Ectodermal cell (in vitro differentiated cells): ENCODE data around the gene LSG1.
"Not testable (repeated sequence)": the region's sequence is repeated elsewhere in the genome, so short reads cannot be mapped to it uniquely, and the experiment has no call there.

Experiments used
- H3K27ac ChIP-seq: 2 replicates; pipeline ENCODE4 v1.7.0; 2013; ENCODE audit warnings: mild to moderate bottlenecking, low read depth, low read length; ENCODE audit not compliant: insufficient read depth, poor library complexity, severe bottlenecking
- H3K27me3 ChIP-seq: 2 replicates; pipeline ENCODE4 v1.7.0; 2013; ENCODE audit warnings: mild to moderate bottlenecking, low read length; ENCODE audit not compliant: insufficient read depth, control insufficient read depth, poor library complexity, severe bottlenecking
- H3K36me3 ChIP-seq: one replicate; pipeline ENCODE4 v1.7.0; 2013; ENCODE audit warnings: low read length; ENCODE audit not compliant: control insufficient read depth, insufficient read depth
- H3K4me1 ChIP-seq: one replicate; pipeline ENCODE4 v1.7.0; 2013; ENCODE audit warnings: low read length; ENCODE audit not compliant: control insufficient read depth, insufficient read depth
- H3K4me3 ChIP-seq: 2 replicates; pipeline ENCODE4 v1.7.0; 2013; ENCODE audit warnings: low read depth, low read length, control low read depth; ENCODE audit not compliant: insufficient read depth
- H3K9me3 ChIP-seq: 2 replicates; pipeline ENCODE4 v1.7.0; 2013; ENCODE audit warnings: mild to moderate bottlenecking, low read length, moderate library complexity; ENCODE audit not compliant: control insufficient read depth
- WGBS, 2 experiments: methylation state at CpG; one replicate each; pipeline ENCODE4 v1.1.7; 2013; ENCODE audit warnings: missing lambda C conversion rate in 2 of 2; 5-methylcytosine and 5-hydroxymethylcytosine counted together

The LSG1 gene

GRCh38 chr3:194606163-194606562 lies 65.8 kb downstream of the LSG1 start:
- 81 to 82% methylated on average over 8 of the region's 8 CpGs for WGBS, 2 experiments
- no peaks in the 10 kb centered on the region for H3K36me3 ChIP-seq
- no peaks in the 10 kb centered on the region for H3K4me1 ChIP-seq
- H3K4me3 ChIP-seq, result no peak overlapping the region
- H3K27me3 ChIP-seq, result no peaks in the 10 kb centered on the region
- H3K9me3 ChIP-seq, result no peaks in the 10 kb centered on the region
- H3K27ac ChIP-seq, result no peak overlapping the region

DNA sequence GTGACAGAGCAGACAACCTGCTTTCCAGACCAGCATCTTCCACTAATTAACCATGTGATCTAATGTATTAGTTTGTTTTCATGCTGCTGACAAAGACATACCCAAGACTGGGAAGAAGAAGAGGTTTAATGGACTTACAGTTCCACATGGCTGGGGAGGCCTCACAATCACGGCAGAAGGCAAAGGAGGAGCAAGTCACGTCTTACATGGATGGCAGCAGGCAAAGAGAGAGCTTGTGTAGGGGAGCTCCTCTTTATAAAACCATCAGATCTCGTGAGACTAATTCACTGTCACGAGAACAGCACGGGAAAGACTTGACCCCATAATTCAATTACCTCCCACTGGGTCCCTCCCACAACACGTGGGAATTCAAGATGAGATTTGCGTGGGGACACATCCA lies 66.7 kb downstream of the LSG1 start:
- H3K4me1 ChIP-seq, H3K4me3 ChIP-seq, H3K27ac ChIP-seq, H3K9me3 ChIP-seq, H3K27me3 ChIP-seq, H3K36me3 ChIP-seq: not testable (repeated sequence)
- WGBS, 2 experiments, result 91 to 94% methylated on average over 7 of the region's 7 CpGs

DNA sequence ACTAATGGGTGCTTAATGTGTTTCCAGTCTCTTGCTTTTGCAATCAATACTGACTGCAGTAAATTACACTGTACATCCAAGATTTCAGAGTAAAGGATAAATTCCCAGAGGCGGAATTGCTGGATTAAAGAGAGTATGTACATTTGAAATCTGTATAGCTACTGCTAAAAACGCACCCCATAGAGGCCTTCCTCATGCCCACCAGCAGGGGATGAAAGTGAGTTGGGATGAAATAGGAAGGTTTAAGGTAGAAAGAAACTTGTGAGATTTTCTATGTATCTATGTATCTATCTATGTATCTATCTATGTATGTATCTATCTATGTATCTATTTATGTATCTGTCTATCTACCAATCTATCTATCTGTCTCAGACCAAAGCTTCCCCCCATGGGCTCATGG lies 67.2 kb downstream of the LSG1 start:
- Histone ChIP-seq H3K27me3 (no peaks in the 10 kb centered on the region), H3K4me1 (no peaks in the 10 kb centered on the region), H3K4me3 (no peak overlapping the region), H3K27ac (no peak overlapping the region), H3K9me3 (no peaks in the 10 kb centered on the region), H3K36me3 (no peaks in the 10 kb centered on the region)
- 85 to 96% methylated on average over 2 of the region's 2 CpGs for WGBS, 2 experiments

GRCh38 chr3:194604126-194604525 lies 67.9 kb downstream of the LSG1 start:
- WGBS, 2 experiments, result 92 to 94% methylated on average over 22 of the region's 22 CpGs
- no peaks in the 10 kb centered on the region for H3K27me3 ChIP-seq
- H3K4me3 ChIP-seq, result no peak overlapping the region
- no peak overlapping the region for H3K27ac ChIP-seq
- H3K9me3 ChIP-seq, result no peaks in the 10 kb centered on the region
- H3K4me1 ChIP-seq, result no peaks in the 10 kb centered on the region
- no peaks in the 10 kb centered on the region for H3K36me3 ChIP-seq

DNA sequence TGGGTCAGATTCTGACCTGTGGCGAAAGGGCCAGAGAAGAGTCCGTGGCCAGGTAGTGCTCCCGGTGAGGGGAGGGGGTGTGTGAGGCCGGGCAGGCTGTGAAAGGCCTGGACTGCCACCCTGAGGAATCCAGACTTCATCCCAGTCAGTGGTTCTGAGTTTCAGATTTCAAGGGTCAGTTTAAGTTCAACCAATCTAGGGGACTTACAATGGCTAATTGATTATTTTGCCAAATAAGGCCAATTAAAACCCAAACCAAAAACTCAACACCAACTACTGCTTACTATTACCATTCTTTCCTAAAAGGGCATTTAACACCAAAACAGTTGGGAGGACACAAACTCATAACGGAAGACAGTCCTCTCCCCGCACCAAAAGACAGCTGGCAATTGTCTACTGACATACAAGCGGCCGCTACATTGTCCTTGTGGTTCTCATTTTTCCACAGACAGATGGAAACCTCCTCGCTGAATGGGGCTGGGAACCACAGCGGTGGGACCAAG lies 69.3 kb downstream of the LSG1 start:
- no peaks in the 10 kb centered on the region for H3K4me1 ChIP-seq
- H3K27me3 ChIP-seq, result no peaks in the 10 kb centered on the region
- 91 to 92% methylated on average over 10 of the region's 10 CpGs for WGBS, 2 experiments
- no peak overlapping the region for H3K4me3 ChIP-seq
- no peaks in the 10 kb centered on the region for H3K36me3 ChIP-seq
- no peak overlapping the region for H3K27ac ChIP-seq
- H3K9me3 ChIP-seq, result no peaks in the 10 kb centered on the region

DNA sequence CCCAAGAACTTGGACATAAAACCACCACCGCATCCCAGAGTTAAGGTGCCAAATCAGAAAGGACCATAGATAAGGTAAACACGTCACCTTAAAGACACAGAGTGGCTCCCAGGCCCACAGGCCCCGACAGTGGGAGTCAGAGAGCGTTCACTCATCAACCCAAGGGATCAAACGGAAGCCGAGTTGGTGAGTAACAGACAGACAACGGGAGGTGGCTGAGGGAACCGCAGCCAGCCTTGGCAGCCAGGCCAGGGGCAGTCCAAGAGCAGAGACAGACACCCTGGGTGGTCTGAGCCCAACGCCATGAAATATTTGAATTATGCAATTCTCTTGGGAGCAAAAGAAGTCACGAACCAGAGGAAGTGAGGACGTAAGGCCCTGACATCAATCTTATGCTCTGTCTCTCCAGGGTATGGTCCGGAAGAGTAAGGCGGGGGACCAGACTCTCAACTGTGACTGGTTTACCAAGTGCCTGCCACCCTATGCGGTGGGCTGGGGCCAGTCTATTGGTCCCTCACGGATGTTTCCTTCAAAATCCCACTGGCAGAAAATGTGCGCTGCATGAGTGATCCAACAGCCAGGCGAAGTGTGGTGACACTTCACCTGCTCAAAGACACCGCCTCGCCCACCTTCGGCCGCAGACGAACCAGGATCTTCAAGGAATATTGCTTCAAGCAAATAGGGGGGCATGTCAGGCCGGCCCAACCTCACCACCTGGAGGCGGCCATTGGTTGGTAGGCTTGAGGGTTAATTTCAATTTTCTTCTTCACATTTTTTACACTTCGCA lies 73.0 kb downstream of the LSG1 start:
- Histone ChIP-seq H3K4me1 (no peaks in the 10 kb centered on the region), H3K9me3 (no peaks in the 10 kb centered on the region), H3K27me3 (no peaks in the 10 kb centered on the region), H3K27ac (no peak overlapping the region), H3K36me3 (no peaks in the 10 kb centered on the region), H3K4me3 (no peak overlapping the region)
- 90 to 91% methylated on average over 25 of the region's 25 CpGs for WGBS, 2 experiments

DNA sequence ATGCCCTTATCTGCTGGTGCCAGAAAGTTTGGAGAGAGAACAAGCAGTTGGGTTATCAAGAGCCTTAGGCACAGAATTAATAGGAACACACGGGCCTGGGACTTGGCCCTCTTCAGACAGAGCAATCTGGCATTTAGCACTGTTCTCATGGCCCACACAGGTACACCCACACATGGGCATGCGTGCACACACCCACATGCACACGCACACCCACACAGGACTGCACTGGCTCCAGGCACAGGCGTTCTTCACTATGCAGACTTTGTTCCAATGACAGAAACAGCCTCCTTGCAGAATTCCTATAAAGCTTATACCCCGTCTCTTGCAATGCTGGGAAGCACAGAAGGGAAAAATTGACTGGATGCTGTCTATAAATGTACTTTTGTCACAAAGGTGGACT lies 75.1 kb downstream of the LSG1 start:
- H3K27me3 ChIP-seq, result no peaks in the 10 kb centered on the region
- no peaks in the 10 kb centered on the region for H3K4me1 ChIP-seq
- WGBS, 2 experiments, result 93% methylated on average over 5 of the region's 5 CpGs
- no peaks in the 10 kb centered on the region for H3K9me3 ChIP-seq
- H3K36me3 ChIP-seq, result no peaks in the 10 kb centered on the region
- H3K27ac ChIP-seq, result no peak overlapping the region
- no peak overlapping the region for H3K4me3 ChIP-seq

- 93 to 95% methylated on average over 8 to 9 of the region's 10 CpGs for WGBS, 2 experiments
- Histone ChIP-seq H3K27me3 (no peaks in the 10 kb centered on the region), H3K36me3 (peaks cover 5% of the 10 kb centered on the region), H3K4me1 (no peaks in the 10 kb centered on the region), H3K9me3 (no peaks in the 10 kb centered on the region), H3K27ac (no peak overlapping the region), H3K4me3 (no peak overlapping the region)
These were observed 78.9 kb downstream of the LSG1 start for GRCh38 chr3:194592798-194593752.
